Tibial nerve (tissue), 4 donors: Measurements from ENCODE around the gene RDX. TPM values are rescaled to one million over a fixed set of nuclear protein-coding genes. Genes with fewer than 3 reads are reported as not detected.
"Not testable (repeated sequence)": the region's sequence is repeated elsewhere in the genome, so short reads cannot be mapped to it uniquely, and the experiment has no call there.

Experiments
- DNase-seq, 2 donors: peaks; one replicate each; pipeline ENCODE4 v3.0.0-alpha.2; 2019; ENCODE audit warnings: low spot score in 2 of 2
- H3K27ac ChIP-seq, 4 donors: fragments of 200-600 bp; sonication (generic) in 3 of 4; one replicate each; pipeline ENCODE4 v1.5.1; 2017 to 2019; ENCODE audit warnings: mild to moderate bottlenecking in 1 of 4
- H3K27me3 ChIP-seq, 2 donors: fragments of 200-600 bp; sonication (generic) in 1 of 2; one replicate each; pipeline versions ENCODE4 v1.5.1 to v1.6.0; 2017 to 2019
- H3K36me3 ChIP-seq, 3 donors: fragments of 200-600 bp; sonication (generic); one replicate each; pipeline ENCODE4 v1.5.1; 2018 to 2019
- H3K4me1 ChIP-seq, 4 donors: fragments of 200-600 bp; sonication (generic) in 3 of 4; one replicate each; pipeline ENCODE4 v1.5.1; 2017 to 2019
- H3K4me3 ChIP-seq, 4 donors: fragments of 200-600 bp; sonication (generic) in 3 of 4; one replicate each; pipeline ENCODE4 v1.5.1; 2017 to 2019; ENCODE audit warnings: mild to moderate bottlenecking in 1 of 4, moderate library complexity in 1 of 4
- H3K9me3 ChIP-seq, 4 donors: fragments of 200-600 bp; sonication (generic) in 3 of 4; one replicate each; pipeline ENCODE4 v1.5.1; 2017 to 2019
- CTCF ChIP-seq, 5 experiments: fragments of 200-600 bp in 3 of 5; fragments of 450-650 bp in 2 of 5; sonication (generic) in 3 of 5; IDR thresholded peaks; one replicate each; pipeline ENCODE4 v1.5.1; 2016 to 2019; ENCODE audit warnings: antibody characterized with exemption in 5 of 5, mild to moderate bottlenecking in 3 of 5, moderate library complexity in 2 of 5
- EP300 ChIP-seq, 2 donors: sonication (generic); formaldehyde crosslinking; IDR thresholded peaks; one replicate each; pipeline ENCODE4 v1.6.1; 2017; ENCODE audit warnings: antibody characterized with exemption in 2 of 2, mild to moderate bottlenecking in 1 of 2
- POLR2A ChIP-seq, 2 donors: fragments of 450-650 bp; IDR thresholded peaks; one replicate each; pipeline ENCODE4 v1.6.1; 2017; ENCODE audit warnings: antibody characterized with exemption in 2 of 2, mild to moderate bottlenecking in 2 of 2, moderate library complexity in 2 of 2
- WGBS, 2 donors: methylation state at CpG; one replicate each; pipeline ENCODE4 v1.1.5; 2018; 5-methylcytosine and 5-hydroxymethylcytosine counted together
- total RNA-seq, 4 donors: library from RNA; depleted of rRNA; stranded (reverse); fragments of >200 nt; gene quantifications; one replicate each; pipeline ENCODE4 v1.1.0, GENCODE V29; 2016

The RDX gene
- total RNA-seq, 4 donors from 2014 or later = 59.8 to 120 (median 88.8) TPM

GRCh38 chr11:110196884-110197420 lies 99.5 kb downstream of the RDX start:
- H3K4me1 ChIP-seq = peaks cover 0 to 7% (median 0%) of the 10 kb centered on the region in 4 donors
- H3K27ac ChIP-seq = peak overlapping the region in 2 of 4 donors; percentile 49 to 61
- no peak overlapping the region for H3K4me3 ChIP-seq
- 82 to 93% methylated on average over 9 of the region's 9 CpGs for WGBS, 2 donors
- no peak for DNase-seq
- peaks cover 0 to 5% (median 0%) of the 10 kb centered on the region in 4 donors for H3K9me3 ChIP-seq
- no peaks in the 10 kb centered on the region for H3K27me3 ChIP-seq
- TF ChIP-seq EP300 (IDR thresholded peaks at IDR 0.05) (no peak), POLR2A (IDR thresholded peaks at IDR 0.05) (no peak), CTCF (IDR thresholded peaks at IDR 0.05) (no peak)
- H3K36me3 ChIP-seq = no peaks in the 10 kb centered on the region

GRCh38 chr11:110196241-110196754 lies 100.1 kb downstream of the RDX start:
- DNase-seq = no peak
- Histone ChIP-seq H3K36me3 (no peaks in the 10 kb centered on the region), H3K27me3 (no peaks in the 10 kb centered on the region), H3K4me3 (no peak overlapping the region), H3K4me1 (peaks cover 0 to 1% (median 0%) of the 10 kb centered on the region in 4 donors), H3K9me3 (peaks cover 0 to 6% (median 0%) of the 10 kb centered on the region in 4 donors), H3K27ac (peak overlapping the region in 2 of 4 donors; percentile 49 to 61)
- WGBS, 2 donors = 87 to 90% methylated on average over 5 of the region's 5 CpGs
- TF ChIP-seq EP300 (IDR thresholded peaks at IDR 0.05) = peak in 1 of 2 donors; percentile 32
- TF ChIP-seq CTCF (IDR thresholded peaks at IDR 0.05) = no peak
- no peak for TF ChIP-seq POLR2A (IDR thresholded peaks at IDR 0.05)

- not testable (repeated sequence) for H3K9me3 ChIP-seq, H3K36me3 ChIP-seq, H3K4me1 ChIP-seq, H3K27me3 ChIP-seq, DNase-seq, H3K27ac ChIP-seq, H3K4me3 ChIP-seq
- 81 to 84% methylated on average over 10 of the region's 10 CpGs for WGBS, 2 donors
These were observed 102.1 kb downstream of the RDX start for GRCh38 chr11:110194211-110194766.

- H3K4me3 ChIP-seq, DNase-seq, H3K9me3 ChIP-seq, H3K27ac ChIP-seq, H3K27me3 ChIP-seq, H3K4me1 ChIP-seq, H3K36me3 ChIP-seq: not testable (repeated sequence)
- 94 to 96% methylated on average over 4 of the region's 4 CpGs for WGBS, 2 donors
These were observed 103.7 kb downstream of the RDX start for GRCh38 chr11:110192604-110193282.

DNA sequence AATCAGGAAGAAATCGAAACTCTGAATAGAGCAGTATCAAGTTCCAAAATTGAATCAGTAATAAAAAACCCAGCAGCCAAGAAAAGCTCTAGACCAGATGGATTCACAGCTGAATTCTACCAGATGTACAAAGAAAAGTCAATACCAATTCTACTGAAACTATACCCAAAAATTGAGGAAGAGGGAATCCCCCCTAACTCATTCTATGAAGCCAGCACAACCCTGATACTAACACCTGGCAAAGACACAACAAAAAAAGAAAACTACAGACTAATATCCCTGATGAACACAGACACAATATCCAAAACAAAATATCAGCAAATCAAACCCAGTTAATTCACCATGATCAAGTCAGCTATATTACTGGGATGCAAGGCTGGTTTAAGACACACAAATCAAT lies 105.5 kb downstream of the RDX start:
- H3K27me3 ChIP-seq = no peaks in the 10 kb centered on the region
- no peak for DNase-seq
- no peak for TF ChIP-seq CTCF (IDR thresholded peaks at IDR 0.05)
- no peak for TF ChIP-seq EP300 (IDR thresholded peaks at IDR 0.05)
- no peak for TF ChIP-seq POLR2A (IDR thresholded peaks at IDR 0.05)
- H3K4me3 ChIP-seq = no peak overlapping the region
- peaks cover 0 to under 1% (median 0%) of the 10 kb centered on the region in 4 donors for H3K4me1 ChIP-seq
- peaks cover 0 to 6% (median 0%) of the 10 kb centered on the region in 4 donors for H3K9me3 ChIP-seq
- 68 to 79% methylated on average over 1 of the region's 1 CpG for WGBS, 2 donors
- no peak overlapping the region for H3K27ac ChIP-seq
- no peaks in the 10 kb centered on the region for H3K36me3 ChIP-seq

GRCh38 chr11:110187731-110188130 lies 108.7 kb downstream of the RDX start:
- Histone ChIP-seq H3K27ac (no peak overlapping the region), H3K27me3 (no peaks in the 10 kb centered on the region), H3K9me3 (peaks cover 0 to 6% (median 0%) of the 10 kb centered on the region in 4 donors), H3K4me1 (peaks cover 0 to 7% (median 0%) of the 10 kb centered on the region in 4 donors), H3K36me3 (no peaks in the 10 kb centered on the region), H3K4me3 (no peak overlapping the region)
- no peak for DNase-seq
- 79 to 82% methylated on average over 6 of the region's 6 CpGs for WGBS, 2 donors
- TF ChIP-seq CTCF (IDR thresholded peaks at IDR 0.05) (no peak), POLR2A (IDR thresholded peaks at IDR 0.05) (no peak)
